Sigmoid colon (tissue), 7 donors: ENCODE measurements around the gene MCAT. TPM values are rescaled to one million over a fixed set of nuclear protein-coding genes. Genes with fewer than 3 reads are reported as not detected.

Experiments
- DNase-seq: peaks from one replicate; pipeline ENCODE4 v3.0.0-alpha.2; 2019
- H3K27ac ChIP-seq, 4 donors: fragments of 200-600 bp; sonication (generic); one replicate each; pipeline ENCODE4 v1.5.1; 2016 to 2019; ENCODE audit warnings: mild to moderate bottlenecking in 1 of 4
- H3K27me3 ChIP-seq, 3 donors: fragments of 200-600 bp; sonication (generic); one replicate each; pipeline ENCODE4 v1.5.1; 2019; ENCODE audit warnings: mild to moderate bottlenecking in 1 of 3
- H3K36me3 ChIP-seq, 4 donors: fragments of 200-600 bp; sonication (generic); one replicate each; pipeline ENCODE4 v1.5.1; 2016 to 2019
- H3K4me1 ChIP-seq, 4 donors: fragments of 200-600 bp; sonication (generic); one replicate each; pipeline ENCODE4 v1.5.1; 2017 to 2019
- H3K4me3 ChIP-seq, 4 donors: fragments of 200-600 bp; sonication (generic); one replicate each; pipeline ENCODE4 v1.5.1; 2017 to 2019; ENCODE audit warnings: mild to moderate bottlenecking in 2 of 4, moderate library complexity in 1 of 4
- H3K9me3 ChIP-seq, 4 donors: fragments of 200-600 bp in 3 of 4; sonication (generic) in 3 of 4; one replicate each; pipeline versions ENCODE4 v1.5.1 to v1.6.1; 2013 to 2019
- EP300 ChIP-seq, 4 donors: sonication (generic); formaldehyde crosslinking; IDR thresholded peaks; one replicate each; pipeline ENCODE4 v1.6.1; 2017; ENCODE audit warnings: antibody characterized with exemption in 4 of 4
- POLR2A ChIP-seq, 2 donors: fragments of 450-650 bp; IDR thresholded peaks; one replicate each; pipeline ENCODE4 v1.6.1; 2016; ENCODE audit warnings: antibody characterized with exemption in 2 of 2, mild to moderate bottlenecking in 2 of 2, moderate library complexity in 2 of 2
- POLR2AphosphoS5 ChIP-seq, 4 donors: sonication (generic); formaldehyde crosslinking; IDR thresholded peaks; one replicate each; pipeline ENCODE4 v1.6.1; 2017; ENCODE audit warnings: antibody characterized with exemption in 4 of 4
- WGBS, 2 donors: extraction: QIAGEN DNeasy Blood & Tissue Kit; methylation state at CpG; one replicate each; pipeline ENCODE4 v1.1.7; 2013; 5-methylcytosine and 5-hydroxymethylcytosine counted together
- intact Hi-C: fragments of 100-400 bp; cut with DNase I; formaldehyde crosslinking; loops from one replicate; pipeline ENCODE4 v1.15.1; 2023
- polyA plus RNA-seq, 3 donors: library from polyadenylated mRNA; stranded (reverse); fragments of 200-250 nt; gene quantifications; one replicate each; pipeline ENCODE4 v1.2.3, GENCODE V29; 2013
- total RNA-seq, 4 donors: library from RNA; depleted of rRNA; stranded (reverse); fragments of >200 nt; gene quantifications; one replicate each; pipeline ENCODE4 v1.1.0, GENCODE V29; 2016
- TF ChIP-seq, protein P1 (sequence below), 4 experiments: fragments of 450-650 bp in 3 of 4; fragments of 200-600 bp in 1 of 4; IDR thresholded peaks; one replicate each; pipeline ENCODE4 v1.5.1; 2016 to 2019; ENCODE audit warnings: antibody characterized with exemption in 4 of 4, mild to moderate bottlenecking in 3 of 4, moderate library complexity in 2 of 4
- donor health status: healthy with polysubstance abuse.
- donor health status: Bipolar disorder and iron deficiency.
- donor health status: healthy.

The MCAT gene
- total and polyA plus RNA-seq, 7 donors, result 10.2 to 23.4 (median 16.8) TPM

DNA sequence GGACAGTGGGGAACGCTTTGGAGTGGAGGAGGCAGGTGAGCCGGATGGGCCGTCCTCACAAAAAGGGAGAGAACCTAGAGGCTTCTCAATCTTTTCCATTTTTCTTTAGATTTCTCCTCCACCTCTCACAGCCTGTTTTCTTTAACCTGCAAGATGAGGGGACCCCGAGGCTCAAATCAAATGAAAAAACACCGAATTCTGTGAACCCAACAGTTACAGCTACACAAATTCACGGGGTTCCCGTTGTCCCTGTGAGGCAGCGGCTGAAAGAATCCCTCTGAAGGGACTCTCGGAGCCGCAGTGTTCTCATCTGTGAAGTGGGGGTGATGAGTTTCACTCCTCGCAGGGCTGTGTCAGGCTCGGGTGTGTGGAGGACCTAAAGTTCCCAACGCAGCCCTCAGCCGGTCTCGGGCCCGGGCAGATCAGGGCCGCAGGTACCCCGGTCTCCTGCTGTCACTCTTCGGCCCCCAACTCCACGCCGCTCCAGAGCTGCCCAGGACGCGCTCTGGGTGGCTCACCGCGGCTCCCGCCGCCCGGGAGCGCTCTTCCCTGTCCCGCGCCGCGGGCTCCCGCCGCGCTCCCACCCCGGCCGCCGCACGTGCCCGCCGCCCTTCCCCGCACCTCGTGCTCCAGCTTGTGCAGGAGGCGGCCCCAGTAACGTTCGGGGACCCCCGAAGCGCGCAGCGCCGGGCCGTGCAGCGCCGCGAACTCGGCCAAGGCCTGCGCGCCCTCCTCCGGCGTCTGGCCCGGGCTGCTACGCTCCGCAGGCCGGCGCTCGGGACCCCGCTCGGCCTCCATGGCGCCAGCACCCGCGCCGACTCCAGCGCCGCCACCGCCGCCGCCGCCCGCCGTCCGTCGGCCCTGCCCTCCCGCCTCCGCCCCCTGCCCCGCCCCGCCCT lies 43.3 kb upstream of the MCAT start, which contains the start of gene TTLL12:
Gene TTLL12 (minus strand): TSS at position 863 of the 899 bp plus-strand sequence. CDS start 65 bp downstream, at position 798.
- H3K27me3 ChIP-seq, result no peaks in the 10 kb centered on the region
- 1 to 2% methylated on average over 86 of the region's 87 CpGs for WGBS, 2 donors
- peak within 1 kb of the TSS; percentile 84 to 93 (median 88) for H3K27ac ChIP-seq
- intact Hi-C loops, result loop anchor here (2.0 to 5.0 kb wide), 2 partner anchors 34 to 539 kb away; partner anchors contain the start of gene CYB5R3
- peaks cover 0 to 23% (median 16%) of the 10 kb centered on the region in 4 donors for H3K4me1 ChIP-seq
- H3K4me3 ChIP-seq, result peak within 1 kb of the TSS; percentile 36 to 86 (median 76)
- DNase-seq, result peak; percentile 75
- peak in 1 of 4 donors; percentile 10 for TF ChIP-seq POLR2AphosphoS5 (IDR thresholded peaks at IDR 0.05)
- TF ChIP-seq, protein P1, sequence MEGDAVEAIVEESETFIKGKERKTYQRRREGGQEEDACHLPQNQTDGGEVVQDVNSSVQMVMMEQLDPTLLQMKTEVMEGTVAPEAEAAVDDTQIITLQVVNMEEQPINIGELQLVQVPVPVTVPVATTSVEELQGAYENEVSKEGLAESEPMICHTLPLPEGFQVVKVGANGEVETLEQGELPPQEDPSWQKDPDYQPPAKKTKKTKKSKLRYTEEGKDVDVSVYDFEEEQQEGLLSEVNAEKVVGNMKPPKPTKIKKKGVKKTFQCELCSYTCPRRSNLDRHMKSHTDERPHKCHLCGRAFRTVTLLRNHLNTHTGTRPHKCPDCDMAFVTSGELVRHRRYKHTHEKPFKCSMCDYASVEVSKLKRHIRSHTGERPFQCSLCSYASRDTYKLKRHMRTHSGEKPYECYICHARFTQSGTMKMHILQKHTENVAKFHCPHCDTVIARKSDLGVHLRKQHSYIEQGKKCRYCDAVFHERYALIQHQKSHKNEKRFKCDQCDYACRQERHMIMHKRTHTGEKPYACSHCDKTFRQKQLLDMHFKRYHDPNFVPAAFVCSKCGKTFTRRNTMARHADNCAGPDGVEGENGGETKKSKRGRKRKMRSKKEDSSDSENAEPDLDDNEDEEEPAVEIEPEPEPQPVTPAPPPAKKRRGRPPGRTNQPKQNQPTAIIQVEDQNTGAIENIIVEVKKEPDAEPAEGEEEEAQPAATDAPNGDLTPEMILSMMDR (IDR thresholded peaks at IDR 0.05), result no peak
- H3K36me3 ChIP-seq, result peaks cover 0 to 9% (median 0%) of the 10 kb centered on the region in 4 donors
- H3K9me3 ChIP-seq, result no peaks in the 10 kb centered on the region

DNA sequence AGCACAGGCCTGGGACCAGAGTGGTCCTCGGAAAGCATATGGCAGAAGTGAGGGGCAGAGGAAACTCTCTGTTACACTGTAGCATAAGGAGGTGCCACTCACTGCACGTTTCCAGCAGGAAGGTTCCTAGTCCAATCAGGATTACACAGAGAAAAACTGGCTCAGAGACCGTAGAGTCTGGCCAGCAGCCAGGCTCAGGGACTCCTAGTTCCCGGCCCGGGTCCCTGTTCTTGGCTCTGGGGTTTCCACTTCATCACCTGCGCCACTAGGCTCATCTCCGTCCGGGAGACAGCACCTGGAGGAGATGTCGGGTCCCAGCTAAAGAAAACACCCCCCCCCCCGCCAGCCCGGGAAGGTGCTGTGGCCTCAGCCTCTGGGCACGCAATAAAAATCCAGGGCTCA lies 42.7 kb upstream of the MCAT start:
- Histone ChIP-seq H3K4me3 (peak overlapping the region; percentile 36 to 86 (median 76)), H3K4me1 (peaks cover 0 to 23% (median 16%) of the 10 kb centered on the region in 4 donors), H3K36me3 (peaks cover 0 to 15% (median 4%) of the 10 kb centered on the region in 4 donors), H3K9me3 (no peaks in the 10 kb centered on the region), H3K27me3 (no peaks in the 10 kb centered on the region), H3K27ac (peak overlapping the region; percentile 82 to 93 (median 88))
- peak; percentile 82 for DNase-seq
- TF ChIP-seq POLR2AphosphoS5 (IDR thresholded peaks at IDR 0.05) (no peak), POLR2A (IDR thresholded peaks at IDR 0.05) (no peak), EP300 (IDR thresholded peaks at IDR 0.05) (no peak)
- TF ChIP-seq, protein P1 (IDR thresholded peaks at IDR 0.05), result no peak
- 7 to 40% methylated on average over 12 of the region's 12 CpGs for WGBS, 2 donors
- intact Hi-C loops, result loop anchor here (2.0 to 5.0 kb wide), 2 partner anchors 33 to 539 kb away; partner anchors contain the start of gene CYB5R3

DNA sequence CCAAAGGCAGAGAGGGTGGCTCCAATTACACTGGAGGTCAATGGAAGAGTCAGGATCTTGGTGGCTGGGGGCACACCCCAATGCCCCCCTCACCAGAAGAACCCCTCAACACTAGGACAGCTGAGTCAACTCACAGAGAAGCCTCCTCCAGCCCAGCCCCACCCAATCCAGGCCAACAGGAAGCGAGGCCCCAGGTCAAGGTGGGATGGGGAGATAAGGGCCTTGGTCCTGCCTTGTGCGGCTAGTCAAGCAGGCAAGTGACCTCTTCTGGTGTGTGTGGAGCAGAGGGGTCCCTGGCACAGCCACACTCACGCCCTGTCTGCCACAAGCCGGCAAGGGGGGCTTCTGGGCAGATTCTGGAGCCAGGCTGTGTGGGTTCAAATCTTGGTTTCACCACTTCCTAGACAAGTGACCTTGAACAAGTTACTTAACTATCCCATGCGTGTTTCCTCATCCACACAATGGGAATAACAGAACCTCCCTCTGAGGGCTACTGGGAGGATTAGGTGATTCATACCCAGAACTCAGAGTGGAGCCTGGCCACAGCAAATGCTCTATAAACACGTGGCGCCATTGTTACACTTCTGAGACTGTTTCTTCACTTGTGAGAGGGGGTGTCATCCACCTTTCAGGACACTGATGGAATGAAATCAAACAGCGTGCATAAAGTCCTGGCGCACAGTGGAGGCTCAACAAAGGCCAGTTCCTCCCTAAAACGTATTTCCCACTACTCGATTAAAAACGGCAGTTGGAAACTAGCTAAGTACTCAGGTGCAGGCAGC lies 40.5 kb upstream of the MCAT start:
- H3K27me3 ChIP-seq, result no peaks in the 10 kb centered on the region
- H3K36me3 ChIP-seq, result peaks cover 0 to 30% (median 15%) of the 10 kb centered on the region in 4 donors
- intact Hi-C loops, result no loop called here
- no peak overlapping the region for H3K27ac ChIP-seq
- no peak for TF ChIP-seq POLR2A (IDR thresholded peaks at IDR 0.05)
- TF ChIP-seq EP300 (IDR thresholded peaks at IDR 0.05), result no peak
- no peak for TF ChIP-seq POLR2AphosphoS5 (IDR thresholded peaks at IDR 0.05)
- TF ChIP-seq, protein P1 (IDR thresholded peaks at IDR 0.05), result no peak
- H3K4me1 ChIP-seq, result peaks cover 0 to 23% (median 16%) of the 10 kb centered on the region in 4 donors
- H3K4me3 ChIP-seq, result no peak overlapping the region
- WGBS, 2 donors, result 85 to 86% methylated on average over 12 of the region's 12 CpGs
- no peaks in the 10 kb centered on the region for H3K9me3 ChIP-seq
- no peak for DNase-seq

DNA sequence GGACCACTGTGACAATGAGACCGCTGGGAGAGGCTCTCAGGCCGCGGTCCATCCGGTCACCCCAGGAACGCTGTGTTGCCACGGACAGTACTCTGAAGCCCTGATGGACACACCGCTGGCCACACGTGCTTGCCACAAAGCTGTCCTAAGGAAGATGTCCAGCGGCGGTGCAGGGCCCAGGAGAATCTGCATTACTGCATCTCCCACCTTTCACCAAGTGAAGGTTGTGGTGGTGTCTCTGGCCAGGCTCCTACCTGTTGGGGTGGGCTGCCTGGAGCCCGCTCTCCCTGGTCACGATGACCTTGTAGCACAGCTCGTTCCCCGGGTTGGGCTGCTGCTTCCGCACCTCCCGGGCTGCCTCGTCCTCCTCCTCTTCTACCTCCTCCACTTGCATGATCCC lies 39.5 kb upstream of the MCAT start:
- Histone ChIP-seq H3K4me3 (no peak overlapping the region), H3K9me3 (no peaks in the 10 kb centered on the region), H3K27ac (no peak overlapping the region), H3K4me1 (peaks cover 0 to 18% (median 14%) of the 10 kb centered on the region in 4 donors), H3K27me3 (no peaks in the 10 kb centered on the region), H3K36me3 (peaks cover 0 to 39% (median 16%) of the 10 kb centered on the region in 4 donors)
- no peak for TF ChIP-seq EP300 (IDR thresholded peaks at IDR 0.05)
- no peak for TF ChIP-seq POLR2A (IDR thresholded peaks at IDR 0.05)
- TF ChIP-seq POLR2AphosphoS5 (IDR thresholded peaks at IDR 0.05), result no peak
- TF ChIP-seq, protein P1 (IDR thresholded peaks at IDR 0.05), result no peak
- no peak for DNase-seq
- 95 to 96% methylated on average over 17 of the region's 17 CpGs for WGBS, 2 donors
- intact Hi-C loops, result no loop called here
